Measurements from ENCODE around the gene CIDEA.

CIDEA gene

DNA sequence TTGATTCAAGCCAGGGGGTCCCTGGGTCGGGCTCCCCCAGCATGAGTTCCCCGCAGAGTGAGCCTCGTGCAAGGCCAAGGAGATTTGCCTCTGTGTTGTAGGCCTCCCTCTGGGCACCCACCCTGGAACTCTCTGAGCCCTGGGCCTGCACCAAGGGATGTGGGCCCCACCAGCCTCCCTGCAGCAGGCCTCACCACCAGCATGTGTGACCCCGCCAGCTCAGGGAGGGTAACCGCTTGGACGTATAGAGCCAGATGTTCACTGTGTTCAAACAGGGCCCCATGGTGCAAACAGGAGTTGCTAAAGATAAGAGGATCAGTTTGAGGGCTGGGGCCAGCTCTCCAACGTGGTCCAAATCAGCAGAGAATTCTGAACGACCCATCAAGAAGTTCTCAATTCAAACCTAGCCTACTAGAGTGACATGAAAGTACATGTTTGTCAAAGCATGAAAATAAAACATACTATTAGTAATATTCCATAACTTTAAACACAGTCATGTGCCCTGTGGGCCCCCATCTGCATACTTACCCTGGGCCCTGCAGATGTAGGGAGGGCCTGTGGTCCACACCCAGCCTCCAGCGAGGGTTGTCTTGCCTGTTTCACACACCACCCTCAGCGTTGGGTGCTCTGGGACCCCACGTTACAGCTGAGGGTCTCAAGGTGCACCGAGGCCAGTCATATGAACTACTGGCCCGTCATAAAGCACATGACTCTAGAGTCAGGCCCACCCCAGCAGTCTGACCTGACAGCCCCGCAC lies 48.4 kb downstream of the CIDEA start:
- no peak for DNase-seq

DNA sequence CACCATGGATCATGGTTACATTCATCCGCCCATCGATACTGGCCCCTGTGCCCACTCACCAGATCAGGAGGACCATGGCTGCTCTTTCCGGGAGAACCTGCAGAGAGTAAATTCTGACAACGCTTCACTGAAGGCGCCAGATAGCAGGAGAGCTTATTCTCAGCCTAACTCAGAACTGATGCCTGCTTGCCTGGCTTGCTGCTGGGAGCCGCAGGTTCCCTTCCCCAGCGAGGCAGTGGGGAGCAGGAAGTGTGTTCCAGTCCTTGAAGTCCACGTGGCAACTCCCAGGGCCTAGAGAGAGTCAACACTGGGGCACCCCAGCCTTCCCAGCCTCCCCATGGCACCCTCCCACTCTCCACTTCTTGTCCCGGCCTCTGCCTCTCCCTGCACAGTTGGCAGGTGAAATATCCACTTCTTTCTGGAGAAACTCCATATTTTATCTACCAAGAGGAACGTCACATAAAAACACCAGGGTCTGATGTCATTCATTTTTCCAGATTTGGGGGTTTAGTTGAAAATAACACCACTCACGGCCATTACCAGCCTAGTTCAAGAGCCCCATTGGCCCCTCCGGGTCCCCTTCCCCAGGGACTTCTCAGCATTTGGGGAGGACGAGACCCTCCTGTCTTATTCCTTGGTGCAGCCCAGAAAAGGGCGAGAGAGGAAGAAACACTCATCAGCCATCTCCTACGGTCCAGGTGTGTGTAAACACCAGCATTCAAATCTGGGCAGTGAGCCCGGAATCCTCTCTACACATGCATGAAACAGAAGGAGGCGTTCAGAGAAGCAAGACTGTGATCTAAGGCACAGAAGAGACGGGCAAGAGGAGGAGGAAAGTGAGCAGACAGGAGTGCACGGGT lies 50.4 kb downstream of the CIDEA start:
- DNase-seq, result no peak

DNA sequence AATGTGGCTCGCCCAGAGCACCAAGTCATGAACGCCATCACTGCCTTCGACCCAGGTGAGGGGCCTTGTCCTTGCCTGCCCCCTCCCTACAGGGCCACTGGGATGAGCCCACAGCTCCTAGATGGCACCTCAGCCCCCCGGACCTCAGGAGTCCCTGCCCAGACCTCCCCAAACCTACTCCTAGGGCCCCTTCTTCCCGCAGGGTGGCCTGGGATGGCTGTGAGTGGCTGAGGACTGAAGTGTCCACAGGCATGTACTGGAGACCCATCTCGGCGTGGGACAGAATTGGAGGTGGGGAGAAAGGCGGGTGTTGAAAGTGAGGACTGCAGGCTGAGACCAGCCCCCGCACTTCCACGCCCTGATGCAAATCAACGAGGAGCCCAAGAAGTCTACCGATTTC lies 51.0 kb downstream of the CIDEA start:
- DNase-seq, result no peak

DNA sequence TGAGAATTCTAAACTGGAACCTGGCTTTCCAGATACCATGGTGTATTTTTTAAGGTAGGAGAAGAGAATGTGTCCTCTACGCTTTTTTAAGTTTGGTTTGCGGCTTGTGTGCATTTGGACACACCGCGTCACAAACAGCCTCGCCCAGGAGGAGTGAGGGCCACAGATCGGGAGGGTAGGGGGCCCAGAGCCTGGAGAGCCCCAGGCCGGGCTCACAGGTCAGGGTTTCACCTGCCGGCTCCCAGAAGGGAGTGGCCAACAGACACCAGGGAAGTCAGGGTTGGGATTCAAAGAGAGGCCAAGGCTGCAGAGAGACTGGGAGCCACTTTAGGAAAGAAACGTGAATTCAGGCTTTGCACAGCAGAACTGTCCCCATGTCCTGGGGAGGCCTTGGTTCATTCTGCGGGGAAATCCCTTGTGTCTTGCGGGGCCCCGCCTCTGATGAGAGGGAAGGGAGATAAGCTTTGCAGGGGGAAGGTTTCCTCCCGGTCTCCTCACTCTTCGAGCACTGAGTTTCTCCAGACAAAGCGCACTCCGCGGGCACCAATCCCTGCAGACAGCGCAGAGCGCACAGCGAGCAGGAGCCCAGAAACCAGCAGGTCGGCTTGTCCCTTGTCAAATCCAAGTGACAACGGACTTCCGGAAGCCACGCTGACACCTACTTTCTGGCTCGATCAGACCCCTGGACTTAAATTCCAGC lies 51.9 kb downstream of the CIDEA start:
- DNase-seq, result no peak

DNA sequence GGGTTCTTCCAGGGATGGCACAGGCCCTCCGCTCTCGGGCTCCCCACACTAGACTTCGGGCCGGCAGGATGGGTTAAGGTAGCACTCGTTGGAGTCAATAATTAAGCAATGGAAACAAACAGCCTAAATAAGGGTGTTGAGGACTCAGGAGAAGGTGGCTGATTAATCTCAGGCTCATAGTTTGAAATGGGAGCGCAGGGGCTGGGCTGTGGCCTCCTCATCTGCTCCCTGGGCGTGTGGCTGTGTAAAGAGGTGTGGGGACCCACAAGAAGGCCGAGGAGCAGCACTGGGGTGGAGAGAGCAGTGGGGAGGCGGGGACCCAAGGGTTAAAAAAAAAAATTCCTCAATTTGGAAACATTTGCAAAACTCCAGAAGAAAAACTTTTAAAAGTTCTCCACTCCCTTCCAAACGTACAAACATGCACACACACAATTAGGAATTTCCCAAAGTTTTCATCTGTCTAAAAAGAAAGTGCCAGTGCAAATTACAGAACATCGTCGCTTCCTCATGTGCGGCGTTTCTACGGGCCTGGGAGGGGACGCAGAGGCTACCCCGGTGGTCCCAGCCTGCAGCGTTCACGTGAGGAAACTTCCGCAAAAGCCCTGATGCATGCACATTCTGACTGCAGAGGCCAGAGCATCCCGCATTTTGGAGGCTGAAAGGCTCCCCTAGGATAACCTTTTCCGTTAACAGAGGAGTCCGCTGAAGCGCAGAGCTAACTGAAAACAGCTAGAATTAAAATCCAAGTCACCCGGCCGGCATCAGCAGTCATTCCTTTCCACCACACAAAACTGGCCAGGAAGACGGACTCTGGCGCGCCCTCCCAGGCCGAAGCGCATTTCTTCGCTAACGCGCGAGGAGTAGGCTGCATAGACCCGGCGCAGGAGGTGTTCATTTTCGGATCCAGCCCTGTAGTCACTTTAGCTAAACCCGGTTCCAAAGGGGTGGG lies 52.9 kb downstream of the CIDEA start:
- DNase-seq, result no peak

DNA sequence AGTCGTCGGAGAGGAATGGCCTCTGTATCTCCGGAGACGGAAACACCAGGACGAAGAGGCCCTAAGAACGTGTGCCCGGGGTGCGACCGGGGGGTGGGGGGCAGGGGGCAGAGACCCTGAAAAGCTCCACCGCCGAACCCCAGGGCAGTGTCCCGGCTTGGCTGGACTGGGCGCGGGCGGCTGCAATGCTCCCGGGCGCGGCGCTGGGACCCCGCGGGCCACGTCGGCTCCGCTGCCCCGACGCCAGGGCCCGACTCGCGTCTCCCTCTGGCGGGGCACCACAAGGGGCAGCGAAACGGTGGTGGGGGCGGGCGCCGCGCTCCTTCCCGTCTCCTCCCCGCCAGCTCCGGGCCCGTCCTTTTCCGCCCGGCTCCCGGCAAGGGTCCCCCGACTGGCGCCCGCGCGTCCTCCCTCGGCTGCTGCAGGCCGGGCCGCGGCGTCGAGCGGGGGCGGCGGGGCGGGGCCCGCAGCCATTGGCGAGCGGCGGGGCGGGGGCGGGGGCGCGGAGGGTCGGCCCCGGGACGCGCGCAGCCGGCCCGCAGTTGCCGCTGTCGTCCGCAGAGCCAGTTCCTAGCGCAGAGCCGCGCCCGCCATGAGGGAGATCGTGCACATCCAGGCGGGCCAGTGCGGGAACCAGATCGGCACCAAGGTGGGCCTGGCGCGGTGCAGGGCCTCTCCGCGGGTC lies 53.7 kb downstream of the CIDEA start, which contains the start of gene TUBB6:
TUBB6 (plus strand) TSS at position 541 of the 685 bp plus-strand sequence; CDS start at position 593, 52 bp downstream.
- no peak for DNase-seq

DNA sequence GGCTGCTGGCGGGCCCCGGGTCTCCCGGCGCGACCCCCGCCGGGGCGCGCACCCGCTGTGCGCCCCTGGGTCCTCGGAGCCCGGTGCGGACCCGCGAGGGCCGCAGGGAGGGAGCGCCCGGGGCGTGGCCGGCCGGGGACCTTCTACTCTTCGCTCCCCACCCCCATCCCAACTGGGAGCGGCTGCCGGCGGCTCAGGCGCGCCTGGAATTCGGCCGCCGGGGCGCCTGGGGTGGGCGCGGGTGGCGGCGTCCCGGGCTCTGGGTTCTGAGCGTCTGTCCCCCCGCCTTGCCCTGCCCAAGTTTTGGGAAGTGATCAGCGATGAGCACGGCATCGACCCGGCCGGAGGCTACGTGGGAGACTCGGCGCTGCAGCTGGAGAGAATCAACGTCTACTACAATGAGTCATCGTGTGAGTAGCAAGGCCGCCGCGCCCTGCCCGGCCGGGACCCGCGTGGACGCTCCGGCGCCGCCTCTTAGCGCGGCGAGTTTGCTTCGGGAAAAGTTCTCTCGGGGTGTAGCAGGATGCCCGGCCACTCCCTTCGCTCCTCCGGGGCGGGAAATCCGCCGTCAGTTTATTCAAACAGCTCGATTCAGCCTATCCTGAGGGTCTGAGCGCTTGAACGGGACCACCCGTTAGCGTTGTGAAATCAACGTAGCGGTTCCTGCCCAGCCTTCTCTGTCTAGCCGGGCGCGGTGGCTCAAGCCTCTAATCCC lies 54.4 kb downstream of the CIDEA start:
- DNase-seq, result peak; percentile 21

DNA sequence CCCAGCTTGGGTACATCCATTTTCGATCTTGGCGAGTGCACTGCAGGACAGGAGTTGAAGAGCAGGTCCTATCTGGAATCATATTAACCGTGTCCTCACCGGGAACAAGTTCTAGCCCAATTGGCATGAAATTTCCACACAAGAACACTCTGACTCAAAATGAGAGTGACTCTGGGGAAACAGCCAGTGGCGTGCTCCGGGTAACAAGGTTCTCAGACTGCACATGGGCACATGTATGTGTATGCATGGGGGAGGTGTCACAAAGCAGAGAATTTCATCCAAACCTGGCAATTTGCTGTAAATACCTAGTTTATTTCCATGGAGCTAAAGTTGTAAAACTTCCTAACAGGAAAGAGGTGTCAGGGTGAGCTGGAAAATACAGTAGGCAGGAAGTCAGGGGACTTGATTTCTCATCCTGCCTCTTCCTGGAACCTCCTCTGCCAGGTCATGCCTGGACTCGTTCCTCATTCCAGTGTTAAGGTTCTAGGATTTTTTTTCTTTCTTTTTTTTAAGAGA lies 55.6 kb downstream of the CIDEA start:
- DNase-seq, result no peak

DNA sequence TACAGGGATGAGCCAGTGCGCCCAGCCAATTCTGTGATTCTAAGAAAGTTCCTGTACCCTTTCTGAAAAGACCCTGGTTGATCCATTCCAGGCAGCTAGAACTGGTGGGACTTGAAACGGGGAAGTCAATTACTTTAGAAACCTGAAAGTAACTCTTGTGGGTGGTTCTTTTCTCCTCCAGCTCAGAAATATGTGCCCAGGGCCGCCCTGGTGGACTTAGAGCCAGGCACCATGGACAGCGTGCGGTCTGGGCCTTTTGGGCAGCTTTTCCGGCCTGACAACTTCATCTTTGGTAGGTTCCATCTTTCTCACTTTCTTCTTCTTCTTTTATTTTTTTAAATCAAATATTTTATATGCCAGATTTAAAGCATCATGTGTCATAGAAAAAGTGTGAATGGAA lies 56.6 kb downstream of the CIDEA start:
- no peak for DNase-seq

DNA sequence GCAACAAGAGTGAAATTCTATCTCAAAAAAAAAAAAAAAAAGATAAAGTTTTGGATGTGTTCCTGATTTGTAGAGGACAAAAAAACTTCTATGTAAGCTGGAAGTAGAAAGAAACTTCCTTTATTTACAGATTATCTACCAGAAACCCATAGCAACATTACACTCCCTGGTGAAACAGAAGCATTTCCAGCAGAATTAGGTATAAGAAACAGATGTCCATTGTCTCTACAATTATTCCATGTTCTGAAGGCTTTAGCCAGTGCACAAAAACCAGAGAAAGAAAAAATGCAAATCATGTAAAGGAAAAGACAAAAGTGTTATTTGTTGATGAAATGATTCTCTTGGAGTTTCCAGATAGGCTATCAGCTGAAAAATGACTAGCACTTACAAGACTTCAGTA lies 58.8 kb downstream of the CIDEA start:
- DNase-seq, result no peak

DNA sequence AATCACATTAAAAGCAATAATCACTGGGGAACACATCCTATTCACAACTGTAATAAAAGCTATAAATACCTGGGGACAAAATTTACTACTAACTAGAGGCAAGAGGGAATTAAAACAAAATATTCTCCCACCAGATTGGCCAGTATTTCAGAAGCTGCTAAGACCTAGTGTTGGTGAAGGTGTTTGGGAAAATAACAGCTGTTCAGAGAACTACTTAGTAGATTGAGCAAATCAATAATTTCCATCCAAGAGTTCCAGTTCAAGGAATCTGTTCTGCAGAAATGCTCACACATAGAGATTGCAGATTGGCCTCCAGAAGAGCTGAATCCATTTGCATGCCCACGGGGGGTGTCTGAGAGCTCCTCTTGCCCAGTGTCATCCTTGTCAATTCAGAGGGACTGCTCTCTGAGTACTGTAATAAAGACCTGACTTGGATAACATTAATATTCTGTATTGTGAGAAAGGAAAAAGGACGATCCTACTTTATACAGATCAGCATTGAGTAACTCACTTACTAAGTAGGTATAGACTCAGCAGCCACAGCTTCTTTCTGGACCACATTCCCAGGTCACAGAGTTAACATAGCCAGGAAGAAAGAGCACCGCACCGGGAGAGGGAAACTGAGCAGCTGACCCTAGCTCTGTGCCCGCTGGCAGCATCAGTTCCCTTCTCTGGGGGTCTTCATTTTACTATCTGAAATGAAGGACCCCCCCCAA lies 59.5 kb downstream of the CIDEA start:
- no peak for DNase-seq

DNA sequence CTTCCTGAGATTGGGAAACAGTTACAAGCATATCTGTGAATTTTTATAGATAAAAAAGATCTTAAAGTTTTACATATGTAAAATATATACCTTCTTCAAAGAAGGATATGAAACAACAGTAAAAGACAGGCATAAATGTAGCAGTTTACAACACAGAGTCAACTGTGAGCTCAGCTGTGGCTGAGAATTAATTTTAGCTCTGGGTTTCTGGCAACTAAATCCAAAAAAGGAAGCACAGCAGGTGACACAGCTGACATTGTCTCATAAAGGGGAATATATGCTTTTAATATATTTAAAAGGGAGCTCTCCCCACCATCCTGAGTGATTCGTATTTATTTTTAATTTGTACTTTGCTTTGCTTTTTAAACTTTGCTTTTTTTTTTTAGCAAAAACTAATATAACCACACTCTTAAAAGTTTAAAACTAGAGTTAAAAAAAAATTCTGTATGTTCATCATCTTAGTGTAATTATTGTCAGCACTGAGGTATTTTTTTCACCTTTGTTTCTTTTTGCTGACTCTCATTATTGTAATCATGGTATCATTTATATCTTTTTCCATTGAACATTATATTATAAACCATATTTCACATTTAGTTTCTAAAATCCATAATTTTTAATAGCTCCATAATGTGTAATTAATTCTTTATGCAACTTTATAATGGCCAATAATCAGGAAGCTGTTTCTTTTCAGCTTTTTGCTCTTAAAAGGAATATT lies 60.6 kb downstream of the CIDEA start:
- no peak for DNase-seq

DNA sequence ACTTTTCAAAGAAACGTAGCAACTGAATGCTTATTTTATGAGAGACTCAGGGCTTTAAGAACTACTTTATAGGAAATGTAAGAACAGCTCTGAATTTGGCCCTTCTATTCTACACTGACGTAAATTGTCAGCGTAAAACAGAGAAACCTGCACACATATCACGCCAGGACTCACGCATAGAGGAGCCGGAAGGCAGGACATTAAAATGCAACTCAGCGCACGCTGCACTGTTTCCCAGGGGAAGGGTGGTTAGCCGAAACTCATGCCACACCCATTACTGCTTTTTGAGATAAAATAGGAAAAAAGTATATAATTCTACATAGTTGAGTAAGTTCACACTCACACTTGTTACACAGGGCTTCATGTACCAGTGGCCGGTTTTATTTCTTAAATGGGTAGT lies 61.3 kb downstream of the CIDEA start:
- DNase-seq, result no peak

DNA sequence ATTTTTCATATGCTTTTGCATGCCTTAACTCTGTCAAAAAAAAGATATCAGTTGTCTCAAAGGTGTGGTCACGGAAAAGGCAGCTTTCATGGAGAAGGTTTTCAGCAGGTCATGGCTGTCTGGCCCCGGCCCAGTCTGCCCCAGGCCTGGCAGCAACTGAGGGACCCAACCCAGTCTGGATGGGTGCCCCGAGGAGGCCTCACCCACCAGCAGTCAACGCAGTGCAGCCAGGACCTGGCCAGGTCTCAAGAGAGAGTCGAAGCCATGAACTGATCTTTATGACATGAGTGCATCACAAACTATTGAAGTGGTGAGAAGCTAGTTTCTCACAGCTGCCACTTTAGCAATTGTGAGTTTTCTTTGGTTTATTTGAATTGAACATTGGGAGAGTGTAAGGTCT lies 61.8 kb downstream of the CIDEA start:
- no peak for DNase-seq

DNA sequence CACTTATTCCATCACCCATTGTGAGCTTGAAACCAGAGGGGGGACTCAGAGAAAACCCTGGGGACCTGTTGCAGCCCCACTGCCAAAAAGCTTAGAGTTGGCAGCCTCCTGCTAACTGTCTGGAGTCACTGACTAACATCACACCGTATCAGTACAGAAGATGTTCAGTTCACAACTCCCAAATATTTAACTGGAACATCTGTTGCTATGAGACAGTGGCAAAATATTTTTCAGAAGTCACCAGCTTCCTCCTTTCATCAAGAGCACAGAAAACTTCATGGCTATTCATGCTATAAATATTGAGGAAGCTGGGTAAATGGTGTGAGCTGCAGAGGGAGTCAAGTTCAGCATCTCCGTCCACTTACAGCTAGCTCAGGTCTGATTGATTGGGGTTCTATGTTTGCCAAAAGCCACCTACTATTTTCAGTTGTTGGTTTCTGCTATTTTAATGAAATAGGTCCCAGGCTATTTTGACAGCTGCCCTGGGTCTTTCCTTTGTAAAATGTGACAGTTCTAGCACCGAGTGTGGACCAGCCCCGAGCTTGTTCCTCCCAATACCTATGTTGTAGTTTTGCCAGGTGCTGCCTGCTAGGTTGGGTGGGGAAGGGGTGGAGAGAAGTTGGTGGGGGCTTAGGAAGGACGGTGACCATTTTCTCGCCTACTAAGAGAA lies 63.6 kb downstream of the CIDEA start:
- DNase-seq, result no peak

DNA sequence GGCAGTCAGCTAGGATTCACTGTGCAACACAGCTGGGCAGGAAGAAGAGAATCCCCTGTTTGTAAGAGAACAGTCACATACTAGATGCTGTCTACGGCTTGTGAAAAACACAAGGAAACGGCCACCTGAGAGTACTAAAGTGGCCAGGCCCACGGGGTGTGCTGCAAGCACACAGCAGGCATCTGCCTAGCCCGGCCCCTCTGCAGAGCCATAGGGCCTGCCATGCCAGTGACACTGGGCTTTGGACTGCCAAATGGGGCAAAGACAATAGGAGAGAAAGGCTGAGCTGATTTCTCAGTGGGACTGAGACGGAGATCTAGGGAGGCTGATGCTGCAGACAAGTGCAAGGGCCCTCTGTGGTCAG lies 64.2 kb downstream of the CIDEA start:
- DNase-seq, result no peak

DNA sequence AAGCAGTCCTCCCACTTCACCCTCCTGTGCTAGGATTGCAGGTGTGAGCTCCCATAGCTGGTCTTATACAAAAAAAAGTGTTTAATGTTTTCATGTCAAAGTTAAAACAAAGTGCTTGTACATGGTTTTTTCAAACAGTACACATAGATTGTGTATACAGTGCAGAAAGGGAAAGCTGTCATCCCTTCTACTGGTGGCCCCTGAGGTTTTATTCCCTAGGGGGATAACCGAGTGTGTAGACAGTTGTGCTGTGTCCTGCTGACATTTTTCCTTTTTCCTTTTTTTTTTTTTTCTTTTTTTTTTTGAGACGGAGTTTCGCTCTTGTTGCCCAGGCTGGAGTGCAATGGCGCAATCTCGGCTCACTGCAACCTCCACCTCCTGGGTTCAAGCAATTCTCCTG lies 64.7 kb downstream of the CIDEA start:
- no peak for DNase-seq

DNA sequence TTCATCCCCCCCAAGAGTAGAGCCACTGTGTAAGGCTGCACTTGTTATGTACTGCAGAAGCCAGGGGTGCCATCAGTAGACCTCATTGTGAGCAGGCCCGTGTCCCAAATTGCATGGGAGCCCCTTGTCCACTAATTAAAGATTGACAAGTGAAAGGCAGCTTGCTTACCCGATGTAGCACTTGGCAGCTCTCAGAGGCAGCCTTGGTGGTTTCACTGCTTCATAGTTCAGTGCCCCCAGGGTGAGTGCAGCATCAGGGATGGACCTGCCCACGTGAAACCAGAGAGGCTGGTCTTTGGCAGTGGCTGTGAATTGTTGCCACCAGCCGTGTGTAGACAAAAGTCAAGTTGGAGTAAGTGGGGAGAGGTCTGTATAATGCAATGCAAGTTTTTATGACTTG lies 67.2 kb downstream of the CIDEA start:
- no peak for DNase-seq
